H1 (cell line): ENCODE data around the gene CASP9. TPM values are rescaled to one million over a fixed set of nuclear protein-coding genes. Genes with fewer than 3 reads are reported as not detected.
A peak's percentile ranks its signal among the peaks of the same experiment; 100 is the strongest.

ENCODE experiments used
- CTCF ChIA-PET: fragments of 300-600 bp; sonication (Branson Sonifier 250); formaldehyde crosslinking; loops from one replicate; lab custom pipeline; 2021; ENCODE audit not compliant: partially characterized antibody; lab: Charles Lee
- POLR2A ChIA-PET: fragments of 300-600 bp; sonication (Branson Sonifier 250); formaldehyde crosslinking; loops from one replicate; lab custom pipeline; 2021; ENCODE audit warnings: inconsistent platforms; ENCODE audit not compliant: partially characterized antibody; lab: Charles Lee
- DNase-seq, 2 experiments: peaks; one replicate each; pipeline versions ENCODE4 v3.0.0 to v3.0.0-alpha.2; 2010 to 2022; ENCODE audit warnings: low spot score in 2 of 2, low read depth in 1 of 2, mixed read lengths in 1 of 2
- FAIRE-seq: peaks from 2 replicates; lab custom pipeline; 2011; peaks lifted over from hg19 to GRCh38; lab: Jason Lieb, UNC
- H2AFZ ChIP-seq: 2 replicates; pipeline ENCODE4 v1.8.1; 2012; ENCODE audit warnings: low read length, inconsistent platforms
- H2AK5ac ChIP-seq: 2 replicates; pipeline ENCODE4 v1.6.1; 2013; ENCODE audit warnings: low read depth, low read length
- H2BK120ac ChIP-seq: replicated peaks from 2 replicates; pipeline ENCODE3; 2013; ENCODE audit warnings: low read depth, low read length, inconsistent platforms
- H2BK12ac ChIP-seq: 2 replicates; pipeline ENCODE4 v1.6.1; 2013; ENCODE audit warnings: low read depth, low read length
- H2BK15ac ChIP-seq: 2 replicates; pipeline ENCODE4 v1.6.1; 2013; ENCODE audit warnings: low read length
- H2BK20ac ChIP-seq: 2 replicates; pipeline ENCODE4 v1.6.1; 2013; ENCODE audit warnings: low read length
- H2BK5ac ChIP-seq: 2 replicates; pipeline ENCODE4 v1.6.1; 2013; ENCODE audit warnings: low read depth, low read length
- H3K14ac ChIP-seq: 2 replicates; pipeline ENCODE4 v1.6.1; 2013; ENCODE audit warnings: inconsistent platforms; ENCODE audit not compliant: insufficient read length
- H3K18ac ChIP-seq: 2 replicates; pipeline ENCODE4 v1.6.1; 2013; ENCODE audit warnings: low read length; ENCODE audit errors: extremely low read depth
- H3K23ac ChIP-seq: 2 replicates; pipeline ENCODE4 v1.6.1; 2013; ENCODE audit warnings: inconsistent platforms; ENCODE audit not compliant: insufficient read length
- H3K23me2 ChIP-seq: 2 replicates; pipeline ENCODE4 v1.6.1; 2013; ENCODE audit warnings: low read depth, low read length
- H3K27ac ChIP-seq: 2 replicates; pipeline ENCODE4 v1.6.1; 2011; ENCODE audit warnings: low read depth, low read length, inconsistent platforms
- H3K27me3 ChIP-seq, 4 experiments: replicated peaks in 1 of 4; 1 replicate in 1 of 4; 2 replicates in 3 of 4; pipeline versions ENCODE4 v1.6.1 to v1.8.1; 2011 to 2013; ENCODE audit warnings: low read length in 3 of 4, mild to moderate bottlenecking in 3 of 4, inconsistent platforms in 2 of 4, mixed read lengths in 2 of 4, moderate library complexity in 1 of 4; ENCODE audit not compliant: control insufficient read depth in 3 of 4, insufficient read depth in 3 of 4; ENCODE audit errors: extremely low read depth in 1 of 4
- H3K36me3 ChIP-seq, 4 experiments: 2 replicates each; pipeline versions ENCODE4 v1.6.1 to v1.8.1; 2011 to 2013; ENCODE audit warnings: mild to moderate bottlenecking in 4 of 4, low read length in 3 of 4, moderate library complexity in 2 of 4, control low read depth in 1 of 4, inconsistent platforms in 1 of 4; ENCODE audit not compliant: insufficient read depth in 4 of 4, control insufficient read depth in 2 of 4
- H3K4ac ChIP-seq: replicated peaks from 2 replicates; pipeline ENCODE3; 2013; ENCODE audit warnings: low read length, low read depth, mixed read lengths, inconsistent platforms; ENCODE audit not compliant: insufficient read length
- H3K4me1 ChIP-seq, 4 experiments: replicated peaks in 1 of 4; 1 replicate in 1 of 4; 2 replicates in 3 of 4; pipeline versions ENCODE4 v1.6.1 to v1.8.1; 2011 to 2013; ENCODE audit warnings: low read length in 3 of 4, inconsistent platforms in 2 of 4, mixed read lengths in 1 of 4; ENCODE audit not compliant: insufficient read depth in 4 of 4, control insufficient read depth in 3 of 4
- H3K4me2 ChIP-seq, 2 experiments: 2 replicates each; pipeline versions ENCODE4 v1.6.1 to v1.8.1; 2011 to 2013; ENCODE audit warnings: low read depth in 2 of 2, low read length in 2 of 2, control low read depth in 1 of 2, inconsistent platforms in 1 of 2, mild to moderate bottlenecking in 1 of 2; ENCODE audit not compliant: insufficient read depth in 1 of 2
- H3K4me3 ChIP-seq, 4 experiments: fragments of 200-600, 300-600 bp in 1 of 4; sonication (generic), shearing (Covaris generic), sonication (Bioruptor Twin) in 1 of 4; 2 replicates each; pipeline versions ENCODE4 v1.5.1 to v1.8.1; 2011 to 2016; ENCODE audit warnings: low read length in 4 of 4, low read depth in 3 of 4, control low read depth in 2 of 4, inconsistent platforms in 2 of 4, mild to moderate bottlenecking in 2 of 4, mixed read lengths in 1 of 4, moderate library complexity in 1 of 4; ENCODE audit not compliant: insufficient read depth in 2 of 4; ENCODE audit errors: extremely low read depth in 1 of 4
- H3K56ac ChIP-seq: replicated peaks from 2 replicates; pipeline ENCODE3; 2013; ENCODE audit warnings: low read depth, mild to moderate bottlenecking, mixed read lengths, low read length, inconsistent platforms; ENCODE audit not compliant: insufficient read length
- H3K79me1 ChIP-seq: 2 replicates; pipeline ENCODE4 v1.6.1; 2013; ENCODE audit warnings: low read depth, low read length, control low read depth
- H3K79me2 ChIP-seq, 2 experiments: 2 replicates each; pipeline versions ENCODE4 v1.6.1 to v1.8.1; 2012 to 2013; ENCODE audit warnings: low read length in 2 of 2, mild to moderate bottlenecking in 2 of 2, inconsistent platforms in 1 of 2; ENCODE audit not compliant: insufficient read depth in 2 of 2, control insufficient read depth in 1 of 2
- H3K9ac ChIP-seq, 4 experiments: replicated peaks in 1 of 4; 1 replicate in 1 of 4; 2 replicates in 3 of 4; pipeline versions ENCODE4 v1.6.1 to v1.8.1; 2011 to 2013; ENCODE audit warnings: low read depth in 3 of 4, low read length in 3 of 4, control low read depth in 2 of 4, mild to moderate bottlenecking in 2 of 4, moderate library complexity in 2 of 4, inconsistent platforms in 1 of 4; ENCODE audit errors: extremely low read depth in 1 of 4
- H3K9me3 ChIP-seq, 2 experiments: 2 replicates each; pipeline versions ENCODE4 v1.6.1 to v1.8.1; 2012 to 2013; ENCODE audit warnings: mild to moderate bottlenecking in 2 of 2, moderate library complexity in 2 of 2, control low read depth in 1 of 2, inconsistent platforms in 1 of 2, low read depth in 1 of 2, low read length in 1 of 2, mixed read lengths in 1 of 2; ENCODE audit not compliant: insufficient read depth in 2 of 2
- H4K20me1 ChIP-seq, 2 experiments: replicated peaks in 1 of 2; 2 replicates each; pipeline versions ENCODE3 to v1.8.1; 2011 to 2013; ENCODE audit warnings: inconsistent platforms in 2 of 2, low read length in 2 of 2, mild to moderate bottlenecking in 1 of 2; ENCODE audit not compliant: insufficient read depth in 2 of 2, control insufficient read depth in 1 of 2
- H4K5ac ChIP-seq: 2 replicates; pipeline ENCODE4 v1.6.1; 2013; ENCODE audit warnings: low read length, low read depth, mixed read lengths, inconsistent platforms; ENCODE audit not compliant: insufficient read length
- H4K8ac ChIP-seq: 2 replicates; pipeline ENCODE4 v1.8.0; 2013; ENCODE audit warnings: mild to moderate bottlenecking, moderate library complexity, low read length, inconsistent platforms; ENCODE audit not compliant: insufficient read depth; ENCODE audit errors: extremely low read depth
- H4K91ac ChIP-seq: replicated peaks from 2 replicates; pipeline ENCODE3; 2013; ENCODE audit warnings: low read length, mixed read lengths, inconsistent platforms; ENCODE audit not compliant: insufficient read length
- CREB1 ChIP-seq: IDR thresholded peaks from 2 replicates; pipeline ENCODE4 v1.6.1; 2012; ENCODE audit warnings: inconsistent platforms
- GABPA ChIP-seq: IDR thresholded peaks from 2 replicates; pipeline ENCODE4 v1.6.1; 2011; ENCODE audit warnings: mild to moderate bottlenecking, low read length, moderate library complexity, borderline replicate concordance; ENCODE audit not compliant: insufficient read depth
- MAFK ChIP-seq: IDR thresholded peaks from 2 replicates; pipeline ENCODE4 v1.6.1; 2012; ENCODE audit warnings: low read depth, mild to moderate bottlenecking, improper control_type of control experiment, low read length
- MAX ChIP-seq: IDR thresholded peaks from 2 replicates; pipeline ENCODE4 v1.6.1; 2012; ENCODE audit warnings: inconsistent platforms
- RAD21 ChIP-seq, 2 experiments: IDR thresholded peaks in 1 of 2; conservative IDR thresholded peaks in 1 of 2; 2 replicates each; pipeline ENCODE4 v1.6.1; 2011; ENCODE audit warnings: low read depth in 2 of 2, low read length in 2 of 2, improper control_type of control experiment in 1 of 2, inconsistent platforms in 1 of 2, mild to moderate bottlenecking in 1 of 2, moderate library complexity in 1 of 2
- RFX5 ChIP-seq: IDR thresholded peaks from 2 replicates; pipeline ENCODE4 v1.6.1; 2011; ENCODE audit warnings: low read depth, low read length, improper control_type of control experiment, borderline replicate concordance
- SP4 ChIP-seq: IDR thresholded peaks from 2 replicates; pipeline ENCODE4 v1.6.1; 2012; ENCODE audit warnings: low read length, inconsistent platforms
- TAF7 ChIP-seq: optimal IDR thresholded peaks from 2 replicates; pipeline ENCODE3; 2011; ENCODE audit warnings: low read depth, mild to moderate bottlenecking, inconsistent platforms, low read length, moderate library complexity, borderline replicate concordance
- ZNF274 ChIP-seq: IDR thresholded peaks from 2 replicates; pipeline ENCODE4 v1.7.0; 2012; ENCODE audit warnings: low read length, borderline replicate concordance; ENCODE audit errors: extremely low read depth
- WGBS, 2 experiments: shearing (Covaris generic) in 1 of 2; methylation state at CpG; one replicate each; pipeline versions ENCODE4 v1.1.6 to v1.1.7; 2013 to 2015; ENCODE audit warnings: low lambda C conversion rate in 2 of 2, mixed read lengths in 2 of 2, inconsistent platforms in 1 of 2, low coverage in 1 of 2, missing lambda C conversion rate in 1 of 2; ENCODE audit not compliant: insufficient replicate concordance in 2 of 2, insufficient coverage in 1 of 2, insufficient read length in 1 of 2; ENCODE audit errors: extremely low coverage in 1 of 2, missing lambda C conversion rate in 1 of 2; 5-methylcytosine and 5-hydroxymethylcytosine counted together
- polyA plus RNA-seq, 7 experiments: library from polyadenylated mRNA; depleted of rRNA in 3 of 7; stranded (reverse) in 5 of 7; unstranded in 2 of 7; fragments of >200 nt in 5 of 7; fragments of 200-250 nt in 2 of 7; gene quantifications; 1 replicate in 5 of 7; 2 replicates in 1 of 7; 4 replicates in 1 of 7; pipeline versions ENCODE4 v1.2.1 to v1.2.3, GENCODE V29; 2011 to 2013; ENCODE audit warnings: missing spikeins in 2 of 7, mixed read lengths in 2 of 7
- total RNA-seq: library from RNA; stranded (reverse); fragmentation: NEBNext Ultra II Directional; extraction: Animal tissue kit (Norgen Biotek cat#: 25700); gene quantifications from 2 replicates; pipeline ENCODE4 v1.2.1, GENCODE V29; 2021

Gene CASP9
- total and polyA plus RNA-seq, 2 of the 8 experiments (the other 6 are each of a cell fraction or from before 2014, with no cell fraction given): 14.8 to 36.3 TPM

- Histone ChIP-seq H3K14ac (no peak overlapping the region), H3K79me2 (0 out of 4 replicates have a peak, but pooled peaks cover 0 to under 1% of the 10 kb centered on the region in 2 experiments), H3K27ac (no peak overlapping the region), H3K79me1 (no peaks in the 10 kb centered on the region), H3K4me3 (no peak overlapping the region), H3K4ac (no peak overlapping the region), H3K36me3 (peaks cover 0 to 8% (median 2%) of the 10 kb centered on the region in 4 experiments; a peak in 3 of 8 replicates), H3K23me2 (no peaks in the 10 kb centered on the region), H2AK5ac (no peak overlapping the region), H3K56ac (no peak overlapping the region), H2BK20ac (no peak overlapping the region), H2BK15ac (no peak overlapping the region), H4K8ac (no peak overlapping the region), H3K9ac (no peak overlapping the region; a peak in 1 of 7 replicates), H4K20me1 (no peaks in the 10 kb centered on the region), H4K5ac (no peak overlapping the region), H3K9me3 (no peaks in the 10 kb centered on the region), H2BK5ac (0 out of 2 replicates have a peak overlapping the region, but pooled peaks have one; percentile 19), H4K91ac (no peak overlapping the region), H3K18ac (no peak overlapping the region), H2AFZ (no peak overlapping the region), H3K4me2 (no peak overlapping the region), H2BK12ac (no peak overlapping the region), H3K4me1 (peaks cover 0 to 1% (median under 1%) of the 10 kb centered on the region in 4 experiments; a peak in 4 of 7 replicates), H3K27me3 (no peaks in the 10 kb centered on the region), H3K23ac (no peak overlapping the region), H2BK120ac (no peak overlapping the region)
- DNase-seq (peak; percentile 27 to 90), FAIRE-seq (no peak)
- 58% methylated on average over 17 of the region's 17 CpGs; no CpG with 5 or more reads in 1 of the 2 experiments for WGBS, 2 experiments
- CTCF ChIA-PET: interaction anchor here (0.6 to 2.1 kb wide), 11 partner anchors 10 to 1342 kb away, joined by 3 to 5 read pairs (median 3); partner anchors contain the start of gene DNAJC16
- POLR2A ChIA-PET: no interaction called here
- TF ChIP-seq SP4: no peak
- peak; percentile 40 for TF ChIP-seq TAF7
- no peak for TF ChIP-seq ZNF274
- TF ChIP-seq RFX5: no peak
- TF ChIP-seq GABPA: peak; percentile 45; the same call in 1 of the 2 replicates
- peak; percentile 64 to 79 for TF ChIP-seq RAD21 (IDR thresholded peaks at IDR 0.05 in 1 of 2, conservative IDR thresholded peaks at IDR 0.05 in 1 of 2; ENCODE audit: low read depth in 2 of 2, low read length in 2 of 2)
- TF ChIP-seq MAX: peak; percentile 52; the same call in 1 of the 2 replicates
- TF ChIP-seq CREB1: 0 out of 2 replicates have a peak, but pooled peaks have one; percentile 37
- TF ChIP-seq MAFK: no peak
Observed at GRCh38 chr1:15501208-15502032, 22.6 kb downstream of the CASP9 start.
